Glutamatergic neuron (in vitro differentiated cells): ENCODE results near the gene PTPRN. TPM values are rescaled to one million over a fixed set of nuclear protein-coding genes. Genes with fewer than 3 reads are reported as not detected.

Experiments
- DNase-seq: peaks from one replicate; pipeline ENCODE4 v3.0.0; 2022
- H3K27ac Mint-ChIP-seq: one replicate; pipeline ENCODE4 v1.8.0; 2020; ENCODE audit warnings: mild to moderate bottlenecking, mixed read lengths, inconsistent platforms; ENCODE audit not compliant: unreplicated experiment
- H3K27me3 Mint-ChIP-seq: one replicate; pipeline ENCODE4 v1.8.0; 2020; ENCODE audit warnings: mild to moderate bottlenecking, moderate library complexity, mixed read lengths, inconsistent platforms; ENCODE audit not compliant: unreplicated experiment
- H3K36me3 Mint-ChIP-seq: one replicate; pipeline ENCODE4 v1.8.0; 2020; ENCODE audit warnings: mild to moderate bottlenecking, mixed read lengths, inconsistent platforms; ENCODE audit not compliant: unreplicated experiment
- H3K4me1 Mint-ChIP-seq: one replicate; pipeline ENCODE4 v1.8.0; 2020; ENCODE audit warnings: mild to moderate bottlenecking, low read depth, mixed read lengths, inconsistent platforms; ENCODE audit not compliant: unreplicated experiment
- H3K4me3 Mint-ChIP-seq: one replicate; pipeline ENCODE4 v1.8.0; 2020; ENCODE audit warnings: mild to moderate bottlenecking, mixed read lengths, inconsistent platforms; ENCODE audit not compliant: unreplicated experiment
- H3K9me3 Mint-ChIP-seq: one replicate; pipeline ENCODE4 v1.8.0; 2020; ENCODE audit warnings: mild to moderate bottlenecking, moderate library complexity, mixed read lengths, inconsistent platforms; ENCODE audit not compliant: unreplicated experiment
- total RNA-seq: library from RNA; stranded (reverse); fragmentation: NEBNext Ultra II Directional; extraction: Animal tissue kit (Norgen Biotek cat#: 25700); gene quantifications from one replicate; pipeline ENCODE4 v1.2.1, GENCODE V29; 2021; ENCODE audit not compliant: unreplicated experiment
- TF ChIP-seq, protein P1 (sequence below): fragments of 200-600 bp; sonication (generic); IDR thresholded peaks from one replicate; pipeline ENCODE4 v1.5.0; 2021; ENCODE audit not compliant: partially characterized antibody, unreplicated experiment

PTPRN gene
- total RNA-seq, 1 donor from 2014 or later = 104 TPM

DNA sequence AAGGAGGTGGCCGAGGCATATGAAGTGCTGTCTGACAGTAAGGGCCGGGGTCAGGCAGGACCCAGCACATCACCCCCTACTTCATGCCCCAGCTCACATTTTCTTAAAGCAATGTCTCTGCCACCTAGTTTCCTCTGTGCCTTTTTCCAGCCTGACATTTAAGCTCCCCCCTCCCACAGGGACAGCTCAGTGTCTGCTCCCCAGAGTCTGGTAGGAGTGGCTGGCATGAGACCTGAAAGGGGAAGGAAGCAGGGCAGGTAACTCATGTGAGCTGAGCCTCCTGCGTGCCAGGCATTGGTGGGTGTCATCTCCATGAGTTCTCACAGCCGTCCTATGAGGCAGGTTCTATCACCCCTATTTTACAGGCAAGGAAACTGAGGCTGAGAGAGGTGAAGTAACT, 28.6 kb downstream of the PTPRN start:
- Mint-ChIP-seq H3K4me1 (peaks cover 39% of the 10 kb centered on the region), H3K27ac (peak overlapping the region; percentile 99), H3K27me3 (peaks cover 3% of the 10 kb centered on the region), H3K4me3 (peak overlapping the region; percentile 97), H3K36me3 (no peaks in the 10 kb centered on the region), H3K9me3 (peaks cover 11% of the 10 kb centered on the region)
- TF ChIP-seq, protein P1, sequence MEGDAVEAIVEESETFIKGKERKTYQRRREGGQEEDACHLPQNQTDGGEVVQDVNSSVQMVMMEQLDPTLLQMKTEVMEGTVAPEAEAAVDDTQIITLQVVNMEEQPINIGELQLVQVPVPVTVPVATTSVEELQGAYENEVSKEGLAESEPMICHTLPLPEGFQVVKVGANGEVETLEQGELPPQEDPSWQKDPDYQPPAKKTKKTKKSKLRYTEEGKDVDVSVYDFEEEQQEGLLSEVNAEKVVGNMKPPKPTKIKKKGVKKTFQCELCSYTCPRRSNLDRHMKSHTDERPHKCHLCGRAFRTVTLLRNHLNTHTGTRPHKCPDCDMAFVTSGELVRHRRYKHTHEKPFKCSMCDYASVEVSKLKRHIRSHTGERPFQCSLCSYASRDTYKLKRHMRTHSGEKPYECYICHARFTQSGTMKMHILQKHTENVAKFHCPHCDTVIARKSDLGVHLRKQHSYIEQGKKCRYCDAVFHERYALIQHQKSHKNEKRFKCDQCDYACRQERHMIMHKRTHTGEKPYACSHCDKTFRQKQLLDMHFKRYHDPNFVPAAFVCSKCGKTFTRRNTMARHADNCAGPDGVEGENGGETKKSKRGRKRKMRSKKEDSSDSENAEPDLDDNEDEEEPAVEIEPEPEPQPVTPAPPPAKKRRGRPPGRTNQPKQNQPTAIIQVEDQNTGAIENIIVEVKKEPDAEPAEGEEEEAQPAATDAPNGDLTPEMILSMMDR = no peak
- no peak for DNase-seq

DNA sequence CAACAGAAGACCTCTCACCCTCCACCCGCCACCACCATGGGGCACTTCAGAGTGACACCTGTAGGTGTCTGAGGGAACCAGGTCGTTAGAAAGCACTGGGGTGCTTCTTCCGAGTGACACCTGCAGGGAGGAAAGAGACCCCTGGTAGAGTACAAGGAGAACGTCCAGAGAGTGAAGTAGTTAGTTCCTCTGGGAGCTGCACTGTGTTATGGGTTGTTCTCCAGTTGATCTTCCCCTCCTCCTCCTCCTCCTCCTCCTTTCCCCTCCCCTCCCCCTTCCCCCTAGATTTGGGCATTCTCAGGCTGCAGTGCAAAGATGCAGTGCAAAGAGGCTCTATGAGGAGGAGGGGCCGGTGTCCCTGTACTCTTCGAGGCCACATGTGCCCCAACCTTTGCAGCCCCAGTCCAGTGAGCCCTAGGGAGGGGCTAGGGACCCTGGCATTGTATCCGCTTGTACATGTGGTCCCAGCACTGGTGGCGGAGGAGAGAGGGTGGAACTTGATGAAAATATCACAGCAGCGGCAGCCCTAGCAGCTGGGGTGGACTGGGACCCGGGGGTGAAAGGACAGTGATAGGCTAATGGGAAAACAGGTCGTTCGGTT, 29.2 kb downstream of the PTPRN start:
- Mint-ChIP-seq H3K27me3 (peaks cover 3% of the 10 kb centered on the region), H3K4me1 (peaks cover 35% of the 10 kb centered on the region), H3K4me3 (peak overlapping the region; percentile 97), H3K9me3 (peaks cover 11% of the 10 kb centered on the region), H3K27ac (peak overlapping the region; percentile 99), H3K36me3 (no peaks in the 10 kb centered on the region)
- TF ChIP-seq, protein P1 = peak; percentile 17
- DNase-seq = no peak

DNA sequence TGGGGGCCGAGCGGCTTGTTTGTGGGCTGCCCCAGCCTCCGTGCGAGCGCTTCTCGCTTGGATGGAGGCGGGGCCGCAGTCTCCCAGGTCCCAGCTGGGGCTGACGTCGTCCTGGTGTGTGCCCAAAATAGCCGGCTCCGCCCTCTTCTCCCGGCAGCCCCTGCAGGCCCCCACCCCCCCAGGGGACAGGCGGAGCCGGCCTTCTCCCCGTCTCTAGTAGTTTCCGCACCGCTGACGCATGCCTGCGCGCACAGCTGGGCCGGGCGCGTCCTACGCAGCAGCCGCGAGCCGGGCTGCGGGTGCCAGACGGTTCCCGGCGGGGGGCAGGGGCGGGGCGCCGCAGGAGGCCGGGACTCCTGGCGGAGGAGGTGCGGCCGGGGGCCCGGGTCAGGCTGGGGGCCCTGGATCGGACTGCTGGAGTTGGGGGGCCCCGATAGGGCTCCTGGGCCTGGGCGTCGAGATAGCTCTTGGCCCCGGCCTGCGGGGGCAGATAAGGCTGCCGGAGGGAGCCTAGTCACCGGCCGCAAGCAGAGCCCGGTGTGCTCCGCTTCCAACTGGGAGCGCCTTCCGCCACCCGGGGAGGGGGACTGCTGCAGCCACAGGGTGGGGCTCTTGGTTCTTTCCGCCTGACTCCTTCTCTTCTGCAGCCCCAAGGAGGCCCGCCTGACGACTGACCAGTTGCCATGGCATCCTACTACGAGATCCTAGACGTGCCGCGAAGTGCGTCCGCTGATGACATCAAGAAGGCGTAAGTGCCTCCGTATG, 29.9 kb downstream of the PTPRN start, which contains the start of gene DNAJB2:
TSS of gene DNAJB2 (plus strand) at position 216 of the 765 bp plus-strand sequence. CDS start at position 684, 468 bp downstream.
- peaks cover 16% of the 10 kb centered on the region for H3K9me3 Mint-ChIP-seq
- H3K27ac Mint-ChIP-seq = peak within 1 kb of the TSS; percentile 99
- DNase-seq = peak; percentile 100
- peaks cover 6% of the 10 kb centered on the region for H3K27me3 Mint-ChIP-seq
- peak within 1 kb of the TSS; percentile 97 for H3K4me3 Mint-ChIP-seq
- no peaks in the 10 kb centered on the region for H3K36me3 Mint-ChIP-seq
- peaks cover 39% of the 10 kb centered on the region for H3K4me1 Mint-ChIP-seq
- TF ChIP-seq, protein P1 = peak; percentile 20

DNA sequence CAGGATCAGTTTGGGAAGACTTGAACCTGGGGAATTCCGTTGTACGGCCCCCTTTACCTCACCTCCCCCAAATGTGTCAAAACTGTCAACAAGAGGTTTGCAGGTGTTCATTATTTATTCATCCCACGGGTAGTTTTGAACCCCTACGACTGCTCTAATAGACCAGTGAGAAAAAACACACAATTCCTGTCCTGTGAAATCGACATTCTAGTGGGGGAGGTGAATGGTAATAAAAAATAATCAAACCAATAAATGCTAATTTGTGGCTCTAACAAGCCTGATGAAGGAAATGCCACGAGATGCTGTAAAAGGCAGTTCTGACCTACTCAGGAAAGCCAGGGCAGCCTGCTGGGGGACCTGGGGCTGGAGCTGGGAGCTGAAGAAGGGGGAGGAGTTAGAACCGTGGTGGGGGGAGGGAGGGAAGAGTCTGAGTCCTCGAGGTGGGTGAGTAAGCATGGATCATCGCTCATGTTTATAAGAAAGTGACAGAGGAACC, 30.5 kb downstream of the PTPRN start:
- DNase-seq = no peak
- TF ChIP-seq, protein P1 = no peak
- Mint-ChIP-seq H3K36me3 (no peaks in the 10 kb centered on the region), H3K27ac (peak overlapping the region; percentile 94), H3K27me3 (peaks cover 9% of the 10 kb centered on the region), H3K4me1 (peaks cover 39% of the 10 kb centered on the region), H3K9me3 (peaks cover 16% of the 10 kb centered on the region), H3K4me3 (peak overlapping the region; percentile 84)
